Lower leg skin (tissue), 3 donors: ENCODE measurements around the gene PPA1.

ENCODE experiments used
- CTCF ChIP-seq, 3 donors: fragments of 450-650 bp; IDR thresholded peaks; one replicate each; pipeline ENCODE4 v1.5.1; 2016; ENCODE audit warnings: antibody characterized with exemption in 3 of 3, mild to moderate bottlenecking in 3 of 3, moderate library complexity in 2 of 3
- POLR2A ChIP-seq, 2 donors: fragments of 450-650 bp; IDR thresholded peaks; one replicate each; pipeline ENCODE4 v1.6.1; 2016 to 2017; ENCODE audit warnings: antibody characterized with exemption in 2 of 2, mild to moderate bottlenecking in 1 of 2, moderate library complexity in 1 of 2

GRCh38 chr10:70164163-70164562 is 69.1 kb downstream of the PPA1 start:
- TF ChIP-seq CTCF (IDR thresholded peaks at IDR 0.05) (no peak), POLR2A (IDR thresholded peaks at IDR 0.05) (no peak)
